ENCODE measurements around the gene FAM107B. TPM values are rescaled to one million over a fixed set of nuclear protein-coding genes. Genes with fewer than 3 reads are reported as not detected.

FAM107B gene
- total and polyA plus RNA-seq, 12 donors: 2.6 to 18.5 (median 6.2) TPM

- no peak for TF ChIP-seq CTCF (IDR thresholded peaks at IDR 0.05)
- Histone ChIP-seq H3K27me3 (no peaks in the 10 kb centered on the region), H3K4me1 (peaks cover 0 to 22% (median 0%) of the 10 kb centered on the region in 9 donors), H3K36me3 (no peaks in the 10 kb centered on the region), H3K27ac (peak overlapping the region in 6 of 10 donors; percentile 5 to 78 (median 47)), H3K4me3 (no peak overlapping the region), H3K9me3 (peaks cover 0 to 1% (median 0%) of the 10 kb centered on the region in 11 donors)
- WGBS, 2 donors: 86 to 90% methylated on average over 6 of the region's 6 CpGs
- intact Hi-C loops (cut with DNase I): no loop called here
- ATAC-seq (no peak), DNase-seq (no peak)
Observed at GRCh38 chr10:14671386-14671831, 103.3 kb downstream of the FAM107B start.

GRCh38 chr10:14670551-14671240, 104.0 kb downstream of the FAM107B start:
- no peak for DNase-seq

GRCh38 chr10:14669576-14669975, 105.1 kb downstream of the FAM107B start:
- no peak for TF ChIP-seq CTCF (IDR thresholded peaks at IDR 0.05)
- no peaks in the 10 kb centered on the region for H3K27me3 ChIP-seq
- H3K36me3 ChIP-seq: no peaks in the 10 kb centered on the region
- ATAC-seq (no peak), DNase-seq (no peak)
- no peak overlapping the region for H3K27ac ChIP-seq
- H3K4me1 ChIP-seq: peaks cover 0 to 22% (median 0%) of the 10 kb centered on the region in 9 donors
- intact Hi-C loops (cut with DNase I): no loop called here
- H3K9me3 ChIP-seq: peaks cover 0 to 10% (median 0%) of the 10 kb centered on the region in 11 donors
- no peak overlapping the region for H3K4me3 ChIP-seq
- 92 to 100% methylated on average over 1 of the region's 1 CpG for WGBS, 2 donors

More at GRCh38 chr10:14670551-14671240, 104.0 kb downstream of the FAM107B start:
- Histone ChIP-seq H3K4me1 (peaks cover 0 to 22% (median 0%) of the 10 kb centered on the region in 9 donors), H3K36me3 (no peaks in the 10 kb centered on the region), H3K9me3 (peaks cover 0 to 8% (median 0%) of the 10 kb centered on the region in 11 donors), H3K27ac (peak overlapping the region in 8 of 10 donors; percentile 4 to 78 (median 40)), H3K4me3 (no peak overlapping the region), H3K27me3 (no peaks in the 10 kb centered on the region)
- TF ChIP-seq CTCF (IDR thresholded peaks at IDR 0.05): no peak
- intact Hi-C loops (cut with DNase I): no loop called here
- 75 to 86% methylated on average over 8 of the region's 8 CpGs for WGBS, 2 donors
- peak in 7 of 8 donors; percentile 51 to 74 (median 56) for ATAC-seq

GRCh38 chr10:14667781-14668180, 106.9 kb downstream of the FAM107B start:
- 95 to 96% methylated on average over 4 of the region's 4 CpGs for WGBS, 2 donors

More at GRCh38 chr10:14667781-14668180, 106.9 kb downstream of the FAM107B start:
- H3K27ac ChIP-seq: no peak overlapping the region
- no peaks in the 10 kb centered on the region for H3K36me3 ChIP-seq
- peaks cover 0 to 11% (median 0%) of the 10 kb centered on the region in 9 donors for H3K4me1 ChIP-seq
- H3K9me3 ChIP-seq: peaks cover 0 to 10% (median 0%) of the 10 kb centered on the region in 11 donors
- TF ChIP-seq CTCF (IDR thresholded peaks at IDR 0.05): no peak
- ATAC-seq (no peak), DNase-seq (no peak)
- H3K4me3 ChIP-seq: no peak overlapping the region
- intact Hi-C loops (cut with DNase I): no loop called here
- no peaks in the 10 kb centered on the region for H3K27me3 ChIP-seq
